WI38 (cell line): ENCODE measurements around the gene PPP2R3C.
"Not testable (repeated sequence)": the region's sequence is repeated elsewhere in the genome, so short reads cannot be mapped to it uniquely, and the experiment has no call there.

Experiments used
- H3K4me3 ChIP-seq: 2 replicates; pipeline ENCODE4 v1.5.1; 2011; ENCODE audit warnings: low read depth, mild to moderate bottlenecking, control low read depth, low read length
- TF ChIP-seq, protein P1 (sequence below): IDR thresholded peaks from 2 replicates; pipeline ENCODE4 v1.5.1; 2012; ENCODE audit warnings: low read depth, mild to moderate bottlenecking, control low read depth, low read length

PPP2R3C gene

GRCh38 chr14:35113308-35113950 lies 8.4 kb downstream of the PPP2R3C start:
- TF ChIP-seq, protein P1, sequence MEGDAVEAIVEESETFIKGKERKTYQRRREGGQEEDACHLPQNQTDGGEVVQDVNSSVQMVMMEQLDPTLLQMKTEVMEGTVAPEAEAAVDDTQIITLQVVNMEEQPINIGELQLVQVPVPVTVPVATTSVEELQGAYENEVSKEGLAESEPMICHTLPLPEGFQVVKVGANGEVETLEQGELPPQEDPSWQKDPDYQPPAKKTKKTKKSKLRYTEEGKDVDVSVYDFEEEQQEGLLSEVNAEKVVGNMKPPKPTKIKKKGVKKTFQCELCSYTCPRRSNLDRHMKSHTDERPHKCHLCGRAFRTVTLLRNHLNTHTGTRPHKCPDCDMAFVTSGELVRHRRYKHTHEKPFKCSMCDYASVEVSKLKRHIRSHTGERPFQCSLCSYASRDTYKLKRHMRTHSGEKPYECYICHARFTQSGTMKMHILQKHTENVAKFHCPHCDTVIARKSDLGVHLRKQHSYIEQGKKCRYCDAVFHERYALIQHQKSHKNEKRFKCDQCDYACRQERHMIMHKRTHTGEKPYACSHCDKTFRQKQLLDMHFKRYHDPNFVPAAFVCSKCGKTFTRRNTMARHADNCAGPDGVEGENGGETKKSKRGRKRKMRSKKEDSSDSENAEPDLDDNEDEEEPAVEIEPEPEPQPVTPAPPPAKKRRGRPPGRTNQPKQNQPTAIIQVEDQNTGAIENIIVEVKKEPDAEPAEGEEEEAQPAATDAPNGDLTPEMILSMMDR: no peak
- no peak overlapping the region for H3K4me3 ChIP-seq

DNA sequence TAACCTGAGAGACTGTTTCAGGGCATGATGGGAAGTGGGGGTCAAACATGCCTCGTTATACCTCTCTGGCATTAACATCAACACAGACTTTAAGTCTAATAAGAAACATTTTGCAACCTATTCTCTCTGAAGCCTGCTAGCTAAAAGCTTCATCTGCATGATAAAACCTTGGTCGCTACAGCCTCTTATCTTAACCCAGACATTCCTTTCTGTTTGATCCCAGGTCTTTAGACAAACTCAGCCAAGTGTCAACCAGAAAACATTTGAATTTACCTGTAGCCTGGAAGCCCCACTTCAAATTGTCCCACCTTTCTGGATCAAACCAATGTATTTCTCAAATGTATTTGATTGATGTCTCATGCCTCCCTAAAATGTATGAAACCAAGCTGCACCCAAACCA lies 9.1 kb downstream of the PPP2R3C start:
- TF ChIP-seq, protein P1: no peak
- no peak overlapping the region for H3K4me3 ChIP-seq

GRCh38 chr14:35107866-35108265 lies 13.9 kb downstream of the PPP2R3C start:
- no peak overlapping the region for H3K4me3 ChIP-seq
- TF ChIP-seq, protein P1: no peak

DNA sequence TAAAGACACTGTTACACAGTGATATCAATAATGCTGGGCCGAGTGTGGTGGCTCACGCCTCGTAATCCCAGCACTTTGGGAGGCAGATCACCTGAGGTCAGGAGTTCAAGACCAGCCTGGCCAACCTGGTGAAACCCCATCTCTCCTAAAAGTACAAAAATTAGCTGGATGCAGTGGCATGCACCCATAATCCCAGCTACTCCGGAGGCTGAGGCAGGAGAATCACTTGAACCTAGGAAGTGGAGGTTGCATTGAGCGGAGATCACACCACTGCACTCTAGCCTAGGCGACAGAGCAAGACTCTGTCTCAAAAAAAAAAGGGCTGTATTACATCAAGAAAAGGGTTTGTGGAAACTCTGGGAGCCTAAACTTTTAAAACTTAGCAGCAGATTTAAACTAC lies 27.1 kb downstream of the PPP2R3C start:
- not testable (repeated sequence) for H3K4me3 ChIP-seq

DNA sequence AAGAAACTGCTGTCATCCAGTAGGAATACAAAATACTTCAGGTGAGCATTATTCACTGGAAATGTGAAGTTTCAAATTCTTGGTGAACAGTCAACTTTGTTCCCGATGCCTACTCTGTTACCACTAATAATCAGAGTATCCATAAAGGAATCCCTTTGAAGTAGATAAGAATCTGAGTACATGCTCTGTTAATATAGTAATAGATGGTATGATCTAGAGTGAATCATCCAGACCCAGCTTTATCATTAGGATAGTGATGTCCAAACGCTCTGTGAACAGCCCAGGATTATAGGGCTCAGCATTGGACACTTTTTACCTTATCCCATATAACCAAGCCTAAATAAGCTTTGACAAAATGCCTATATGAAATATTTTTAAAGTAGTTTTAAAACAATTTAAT lies 33.3 kb downstream of the PPP2R3C start:
- TF ChIP-seq, protein P1: no peak
- H3K4me3 ChIP-seq: no peak overlapping the region

DNA sequence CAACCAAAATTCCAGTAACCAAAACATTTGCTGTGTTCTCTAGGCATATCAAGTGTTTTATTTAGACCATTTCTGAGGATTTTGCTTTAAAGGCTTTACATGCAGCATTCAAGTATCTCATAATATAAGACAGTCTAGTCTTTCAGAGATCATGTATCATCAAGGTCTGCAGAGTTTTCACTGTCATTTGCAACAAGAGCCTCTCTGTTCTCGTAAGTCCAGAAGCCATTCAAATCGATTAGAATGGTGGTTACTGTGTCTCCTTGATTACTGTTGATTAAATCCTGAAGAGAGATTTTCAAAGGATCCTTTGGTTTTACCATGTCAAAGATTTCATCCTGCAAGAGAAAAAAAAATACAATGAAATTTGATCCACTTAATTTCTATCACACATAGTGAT lies 36.3 kb downstream of the PPP2R3C start:
- TF ChIP-seq, protein P1: no peak
- no peak overlapping the region for H3K4me3 ChIP-seq

GRCh38 chr14:35083530-35084150 lies 38.1 kb downstream of the PPP2R3C start:
- H3K4me3 ChIP-seq: no peak overlapping the region
- TF ChIP-seq, protein P1: no peak

- TF ChIP-seq, protein P1: no peak
- no peak overlapping the region for H3K4me3 ChIP-seq
These were observed 42.0 kb downstream of the PPP2R3C start for GRCh38 chr14:35079742-35080141.
